Measurements from ENCODE around the gene KLF2.
A peak's percentile ranks its signal among the peaks of the same experiment; 100 is the strongest.

KLF2 gene

GRCh38 chr19:16365300-16365996, 40.8 kb downstream of the KLF2 start:
- DNase-seq: no peak

GRCh38 chr19:16366056-16366432, 41.4 kb downstream of the KLF2 start:
- no peak for DNase-seq

- peak; percentile 81 for DNase-seq
Observed at GRCh38 chr19:16366433-16367260, 42.0 kb downstream of the KLF2 start.

GRCh38 chr19:16367261-16367683, 42.6 kb downstream of the KLF2 start:
- DNase-seq: peak; percentile 85

- no peak for DNase-seq
Observed at GRCh38 chr19:16368385-16369305, 44.0 kb downstream of the KLF2 start.

- DNase-seq: no peak
Observed at GRCh38 chr19:16369306-16369663, 44.7 kb downstream of the KLF2 start.

- DNase-seq: no peak
Observed at GRCh38 chr19:16369664-16370576, 45.3 kb downstream of the KLF2 start.

GRCh38 chr19:16370641-16371391, 46.2 kb downstream of the KLF2 start:
- DNase-seq: no peak

- DNase-seq: peak; percentile 92
Observed at GRCh38 chr19:16371540-16371986, 46.9 kb downstream of the KLF2 start.

- no peak for DNase-seq
Observed at GRCh38 chr19:16372065-16372915, 47.7 kb downstream of the KLF2 start.

- DNase-seq: no peak
Observed at GRCh38 chr19:16373079-16373478, 48.5 kb downstream of the KLF2 start.

GRCh38 chr19:16373532-16373931, 48.9 kb downstream of the KLF2 start:
- no peak for DNase-seq

GRCh38 chr19:16373989-16374388, 49.4 kb downstream of the KLF2 start:
- DNase-seq: no peak

- no peak for DNase-seq
Observed at GRCh38 chr19:16374436-16374835, 49.8 kb downstream of the KLF2 start.

GRCh38 chr19:16375157-16375935, 50.7 kb downstream of the KLF2 start:
- DNase-seq: no peak

GRCh38 chr19:16375936-16376185, 51.2 kb downstream of the KLF2 start:
- no peak for DNase-seq

GRCh38 chr19:16376241-16376640, 51.6 kb downstream of the KLF2 start:
- no peak for DNase-seq

GRCh38 chr19:16376649-16377048, 52.0 kb downstream of the KLF2 start:
- DNase-seq: peak; percentile 65

- no peak for DNase-seq
Observed at GRCh38 chr19:16377521-16377920, 52.9 kb downstream of the KLF2 start.

Measured in hematopoietic multipotent progenitor cell treated with erythropoietin and hydrocortisone succinate and interleukin-3 and kit ligand, for 4 days (in vitro differentiated cells).